Ectodermal cell (in vitro differentiated cells): ENCODE measurements around the gene JOSD2.
A peak's percentile ranks its signal among the peaks of the same experiment; 100 is the strongest.

Source experiments
- H3K27ac ChIP-seq: 2 replicates; pipeline ENCODE4 v1.7.0; 2013; ENCODE audit warnings: mild to moderate bottlenecking, low read depth, low read length; ENCODE audit not compliant: insufficient read depth, poor library complexity, severe bottlenecking
- H3K27me3 ChIP-seq: 2 replicates; pipeline ENCODE4 v1.7.0; 2013; ENCODE audit warnings: mild to moderate bottlenecking, low read length; ENCODE audit not compliant: insufficient read depth, control insufficient read depth, poor library complexity, severe bottlenecking
- H3K36me3 ChIP-seq: one replicate; pipeline ENCODE4 v1.7.0; 2013; ENCODE audit warnings: low read length; ENCODE audit not compliant: control insufficient read depth, insufficient read depth
- H3K4me1 ChIP-seq: one replicate; pipeline ENCODE4 v1.7.0; 2013; ENCODE audit warnings: low read length; ENCODE audit not compliant: control insufficient read depth, insufficient read depth
- H3K4me3 ChIP-seq: 2 replicates; pipeline ENCODE4 v1.7.0; 2013; ENCODE audit warnings: low read depth, low read length, control low read depth; ENCODE audit not compliant: insufficient read depth
- H3K9me3 ChIP-seq: 2 replicates; pipeline ENCODE4 v1.7.0; 2013; ENCODE audit warnings: mild to moderate bottlenecking, low read length, moderate library complexity; ENCODE audit not compliant: control insufficient read depth
- WGBS, 2 experiments: methylation state at CpG; one replicate each; pipeline ENCODE4 v1.1.7; 2013; ENCODE audit warnings: missing lambda C conversion rate in 2 of 2; 5-methylcytosine and 5-hydroxymethylcytosine counted together

JOSD2 gene

DNA sequence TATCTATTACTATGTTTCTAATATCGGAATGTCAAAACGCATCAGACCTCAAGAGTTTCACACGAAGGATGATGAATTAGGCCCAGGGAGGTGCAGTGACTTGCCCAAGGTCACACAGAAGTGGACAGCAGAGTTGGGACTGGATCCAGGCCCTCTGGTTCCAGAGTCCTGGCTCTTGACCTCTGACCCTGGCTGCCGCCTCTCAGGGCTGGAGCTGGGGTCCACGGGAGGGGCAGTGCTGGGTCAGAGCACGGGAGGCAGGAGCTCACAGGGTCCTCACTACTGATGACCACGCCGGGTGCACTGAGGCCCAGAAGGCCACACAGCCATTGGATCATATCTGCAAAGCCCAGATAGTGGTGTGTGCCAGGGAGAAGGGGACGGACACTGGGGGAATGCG, 11.9 kb upstream of the JOSD2 start:
- 91 to 92% methylated on average over 10 of the region's 10 CpGs for WGBS, 2 experiments

GRCh38 chr19:50520822-50521465, 10.0 kb upstream of the JOSD2 start:
- 91 to 93% methylated on average over 16 to 17 of the region's 17 CpGs for WGBS, 2 experiments
- Histone ChIP-seq H3K27me3 (no peaks in the 10 kb centered on the region), H3K36me3 (peaks cover 14% of the 10 kb centered on the region), H3K27ac (no peak overlapping the region), H3K4me1 (no peaks in the 10 kb centered on the region), H3K9me3 (no peaks in the 10 kb centered on the region), H3K4me3 (no peak overlapping the region)

More for the DNA sequence above, 11.9 kb upstream of the JOSD2 start:
- no peak overlapping the region for H3K4me3 ChIP-seq
- H3K9me3 ChIP-seq: no peaks in the 10 kb centered on the region
- H3K4me1 ChIP-seq: no peaks in the 10 kb centered on the region
- H3K27me3 ChIP-seq: no peaks in the 10 kb centered on the region
- H3K27ac ChIP-seq: no peak overlapping the region
- H3K36me3 ChIP-seq: peaks cover 12% of the 10 kb centered on the region

GRCh38 chr19:50519006-50519575, 8.1 kb upstream of the JOSD2 start:
- peaks cover 14% of the 10 kb centered on the region for H3K36me3 ChIP-seq
- H3K27ac ChIP-seq: no peak overlapping the region
- no peak overlapping the region for H3K4me3 ChIP-seq
- H3K9me3 ChIP-seq: no peaks in the 10 kb centered on the region
- no peaks in the 10 kb centered on the region for H3K27me3 ChIP-seq
- peaks cover 5% of the 10 kb centered on the region for H3K4me1 ChIP-seq
- 95 to 96% methylated on average over 40 of the region's 40 CpGs for WGBS, 2 experiments

GRCh38 chr19:50518091-50519005, 7.4 kb upstream of the JOSD2 start:
- Histone ChIP-seq H3K27ac (no peak overlapping the region), H3K4me3 (no peak overlapping the region), H3K36me3 (peaks cover 14% of the 10 kb centered on the region), H3K9me3 (no peaks in the 10 kb centered on the region), H3K27me3 (no peaks in the 10 kb centered on the region), H3K4me1 (peaks cover 11% of the 10 kb centered on the region)
- WGBS, 2 experiments: 94% methylated on average over 87 of the region's 87 CpGs

GRCh38 chr19:50517704-50518075, 6.7 kb upstream of the JOSD2 start:
- Histone ChIP-seq H3K9me3 (no peaks in the 10 kb centered on the region), H3K27ac (no peak overlapping the region), H3K4me3 (no peak overlapping the region), H3K27me3 (no peaks in the 10 kb centered on the region), H3K4me1 (peaks cover 11% of the 10 kb centered on the region), H3K36me3 (peaks cover 14% of the 10 kb centered on the region)
- 95 to 96% methylated on average over 37 of the region's 37 CpGs for WGBS, 2 experiments

GRCh38 chr19:50516964-50517703, 6.1 kb upstream of the JOSD2 start:
- H3K9me3 ChIP-seq: no peaks in the 10 kb centered on the region
- no peak overlapping the region for H3K4me3 ChIP-seq

GRCh38 chr19:50516456-50516855, 5.5 kb upstream of the JOSD2 start:
- peaks cover 14% of the 10 kb centered on the region for H3K36me3 ChIP-seq
- WGBS, 2 experiments: 86 to 87% methylated on average over 12 of the region's 12 CpGs
- H3K27ac ChIP-seq: no peak overlapping the region

More at GRCh38 chr19:50516964-50517703, 6.1 kb upstream of the JOSD2 start:
- WGBS, 2 experiments: 92% methylated on average over 53 of the region's 53 CpGs
- Histone ChIP-seq H3K27me3 (no peaks in the 10 kb centered on the region), H3K4me1 (peaks cover 11% of the 10 kb centered on the region), H3K36me3 (peaks cover 14% of the 10 kb centered on the region), H3K27ac (no peak overlapping the region)

GRCh38 chr19:50515168-50515561, 4.2 kb upstream of the JOSD2 start:
- Histone ChIP-seq H3K27ac (no peak overlapping the region), H3K36me3 (peaks cover 14% of the 10 kb centered on the region), H3K27me3 (no peaks in the 10 kb centered on the region), H3K4me3 (no peak overlapping the region), H3K9me3 (no peaks in the 10 kb centered on the region), H3K4me1 (peaks cover 14% of the 10 kb centered on the region)
- 77 to 82% methylated on average over 11 of the region's 11 CpGs for WGBS, 2 experiments

More at GRCh38 chr19:50516456-50516855, 5.5 kb upstream of the JOSD2 start:
- Histone ChIP-seq H3K27me3 (no peaks in the 10 kb centered on the region), H3K4me3 (no peak overlapping the region), H3K9me3 (no peaks in the 10 kb centered on the region), H3K4me1 (peaks cover 11% of the 10 kb centered on the region)

- Histone ChIP-seq H3K27ac (peak overlapping the region; percentile 16), H3K36me3 (peaks cover 14% of the 10 kb centered on the region), H3K27me3 (no peaks in the 10 kb centered on the region), H3K4me3 (no peak overlapping the region), H3K4me1 (peaks cover 17% of the 10 kb centered on the region), H3K9me3 (no peaks in the 10 kb centered on the region)
- 85 to 86% methylated on average over 38 of the region's 38 CpGs for WGBS, 2 experiments
These were observed 3.6 kb upstream of the JOSD2 start for GRCh38 chr19:50514346-50515167.
